HepG2 (cell line): ENCODE measurements around the gene PC.

ENCODE experiments used
- CTCF ChIP-seq: sonication (generic); formaldehyde crosslinking; IDR thresholded peaks from 2 replicates; pipeline ENCODE4 v1.5.0; 2020; ENCODE audit warnings: mild to moderate bottlenecking, missing genetic modification reagents, moderate library complexity
- FOXA1 ChIP-seq, 2 experiments: fragments of 450-650 bp in 1 of 2; sonication (generic) in 1 of 2; formaldehyde crosslinking in 1 of 2; IDR thresholded peaks; 2 replicates each; pipeline versions ENCODE4 v1.4.0 to v1.6.1; 2016 to 2020; ENCODE audit warnings: missing genetic modification reagents in 1 of 2
- HNRNPK ChIP-seq: fragments of 200-400 bp; formaldehyde crosslinking; IDR thresholded peaks from 2 replicates; pipeline ENCODE4 v1.6.1; 2018; ENCODE audit warnings: low read length, low read depth, moderate library complexity, mild to moderate bottlenecking; ENCODE audit not compliant: poor library complexity, severe bottlenecking
- JUN ChIP-seq: sonication (generic); formaldehyde crosslinking; IDR thresholded peaks from 2 replicates; pipeline ENCODE4 v1.4.0; 2020; ENCODE audit warnings: mild to moderate bottlenecking, missing genetic modification reagents
- PHF21A ChIP-seq: sonication (generic); formaldehyde crosslinking; IDR thresholded peaks from 2 replicates; pipeline ENCODE4 v1.5.0; 2020; ENCODE audit warnings: mild to moderate bottlenecking, missing genetic modification reagents
- POLR2A ChIP-seq, 2 experiments: IDR thresholded peaks; 2 replicates each; pipeline ENCODE4 v1.6.1; 2011; ENCODE audit warnings: low read depth in 2 of 2, low read length in 2 of 2, mild to moderate bottlenecking in 1 of 2, moderate library complexity in 1 of 2; ENCODE audit not compliant: insufficient read depth in 1 of 2
- POLR2AphosphoS5 ChIP-seq: IDR thresholded peaks from 2 replicates; pipeline ENCODE4 v1.6.1; 2012; ENCODE audit warnings: low read depth, low read length
- SNAPC2 ChIP-seq: sonication (generic); formaldehyde crosslinking; IDR thresholded peaks from 2 replicates; pipeline ENCODE4 v1.8.1; 2022; ENCODE audit warnings: mild to moderate bottlenecking, missing genetic modification reagents
- TARDBP ChIP-seq: sonication (generic); formaldehyde crosslinking; IDR thresholded peaks from 2 replicates; pipeline ENCODE4 v1.8.0; 2022; ENCODE audit warnings: mild to moderate bottlenecking, missing genetic modification reagents
- ZBTB7B ChIP-seq: sonication (generic); formaldehyde crosslinking; IDR thresholded peaks from 2 replicates; pipeline ENCODE4 v1.4.0; 2020; ENCODE audit warnings: missing genetic modification reagents
- ZNF232 ChIP-seq: sonication (generic); formaldehyde crosslinking; IDR thresholded peaks from 2 replicates; pipeline ENCODE4 v1.4.0; 2020; ENCODE audit warnings: missing genetic modification reagents, borderline replicate concordance
- ZNF644 ChIP-seq: IDR thresholded peaks from 2 replicates; pipeline ENCODE4 v1.6.1; 2016; ENCODE audit warnings: low read depth

GRCh38 chr11:66922551-66922950 lies 35.6 kb downstream of the PC start:
- TF ChIP-seq ZBTB7B (CRISPR knock-in tag) (no peak), SNAPC2 (CRISPR knock-in tag) (no peak), TARDBP (no peak), ZNF232 (no peak), HNRNPK (no peak), ZNF644 (CRISPR knock-in tag) (no peak), PHF21A (CRISPR knock-in tag) (no peak), POLR2A (IDR thresholded peaks at IDR 0.05; ENCODE audit: insufficient read depth in 1 of 2, low read depth in 2 of 2, low read length in 2 of 2) (no peak), POLR2AphosphoS5 (no peak), FOXA1 (IDR thresholded peaks at IDR 0.05) (no peak), FOXA1 (CRISPR knock-in tag; IDR thresholded peaks at IDR 0.05) (no peak), CTCF (CRISPR knock-in tag) (no peak), JUN (CRISPR knock-in tag) (no peak)
